ENCODE data around the gene MMP2.

MMP2 gene

GRCh38 chr16:55501549-55502322, 22.7 kb downstream of the MMP2 start:
- no peak overlapping the region for H2AFZ ChIP-seq (ENCODE audit: low read depth)
- H3K79me2 ChIP-seq (ENCODE audit: insufficient read depth, low read depth), result no peaks in the 10 kb centered on the region
- H4K20me1 ChIP-seq (ENCODE audit: insufficient read depth), result no peaks in the 10 kb centered on the region
- H3K36me3 ChIP-seq (ENCODE audit: insufficient read depth), result no peaks in the 10 kb centered on the region
- H3K27ac ChIP-seq, result no peak overlapping the region
- H3K4me2 ChIP-seq, result no peak overlapping the region
- H3K27me3 ChIP-seq (ENCODE audit: insufficient read depth, low read depth), result no peaks in the 10 kb centered on the region
- no peaks in the 10 kb centered on the region for H3K4me1 ChIP-seq (ENCODE audit: low read depth, poor library complexity, severe bottlenecking)
- no peak overlapping the region for H3K9ac ChIP-seq
- TF ChIP-seq CTCF (conservative IDR thresholded peaks at IDR 0.05; ENCODE audit: low read depth, low read length), result 0 out of 2 replicates have a peak, but pooled peaks have one; percentile 16
- no peak overlapping the region for H3K4me3 ChIP-seq (IDR thresholded peaks at IDR 0.05; ENCODE audit: insufficient read depth, low read depth, low read length)

- no peaks in the 10 kb centered on the region for H4K20me1 ChIP-seq (ENCODE audit: insufficient read depth)
- no peak overlapping the region for H3K9ac ChIP-seq
- no peaks in the 10 kb centered on the region for H3K27me3 ChIP-seq (ENCODE audit: insufficient read depth, low read depth)
- no peaks in the 10 kb centered on the region for H3K4me1 ChIP-seq (ENCODE audit: low read depth, poor library complexity, severe bottlenecking)
- no peak overlapping the region for H3K4me3 ChIP-seq (IDR thresholded peaks at IDR 0.05; ENCODE audit: insufficient read depth, low read depth, low read length)
- no peak overlapping the region for H2AFZ ChIP-seq (ENCODE audit: low read depth)
- no peak overlapping the region for H3K4me2 ChIP-seq
- H3K79me2 ChIP-seq (ENCODE audit: insufficient read depth, low read depth), result no peaks in the 10 kb centered on the region
- H3K36me3 ChIP-seq (ENCODE audit: insufficient read depth), result no peaks in the 10 kb centered on the region
- no peak overlapping the region for H3K27ac ChIP-seq
- no peak for TF ChIP-seq CTCF (conservative IDR thresholded peaks at IDR 0.05; ENCODE audit: low read depth, low read length)
These were observed 23.9 kb downstream of the MMP2 start for GRCh38 chr16:55502801-55503366.

- TF ChIP-seq CTCF (conservative IDR thresholded peaks at IDR 0.05; ENCODE audit: low read depth, low read length), result no peak
- H3K4me3 ChIP-seq (IDR thresholded peaks at IDR 0.05; ENCODE audit: insufficient read depth, low read depth, low read length), result no peak overlapping the region
- no peak overlapping the region for H3K9ac ChIP-seq
- H3K79me2 ChIP-seq (ENCODE audit: insufficient read depth, low read depth), result no peaks in the 10 kb centered on the region
- H3K4me1 ChIP-seq (ENCODE audit: low read depth, poor library complexity, severe bottlenecking), result peaks cover 4% of the 10 kb centered on the region
- no peaks in the 10 kb centered on the region for H3K36me3 ChIP-seq (ENCODE audit: insufficient read depth)
- no peak overlapping the region for H3K27ac ChIP-seq
- no peak overlapping the region for H2AFZ ChIP-seq (ENCODE audit: low read depth)
- H3K27me3 ChIP-seq (ENCODE audit: insufficient read depth, low read depth), result no peaks in the 10 kb centered on the region
- no peak overlapping the region for H3K4me2 ChIP-seq
- no peaks in the 10 kb centered on the region for H4K20me1 ChIP-seq (ENCODE audit: insufficient read depth)
These were observed 24.9 kb downstream of the MMP2 start for GRCh38 chr16:55503726-55504550.

- TF ChIP-seq CTCF (conservative IDR thresholded peaks at IDR 0.05; ENCODE audit: low read depth, low read length), result no peak
These were observed 26.5 kb downstream of the MMP2 start for GRCh38 chr16:55505333-55506015.

More at GRCh38 chr16:55505333-55506015, 26.5 kb downstream of the MMP2 start:
- H2AFZ ChIP-seq (ENCODE audit: low read depth), result no peak overlapping the region
- H3K27me3 ChIP-seq (ENCODE audit: insufficient read depth, low read depth), result no peaks in the 10 kb centered on the region
- no peak overlapping the region for H3K27ac ChIP-seq
- H3K4me3 ChIP-seq (IDR thresholded peaks at IDR 0.05; ENCODE audit: insufficient read depth, low read depth, low read length), result no peak overlapping the region
- H3K36me3 ChIP-seq (ENCODE audit: insufficient read depth), result no peaks in the 10 kb centered on the region
- H3K79me2 ChIP-seq (ENCODE audit: insufficient read depth, low read depth), result no peaks in the 10 kb centered on the region
- no peaks in the 10 kb centered on the region for H4K20me1 ChIP-seq (ENCODE audit: insufficient read depth)
- H3K4me1 ChIP-seq (ENCODE audit: low read depth, poor library complexity, severe bottlenecking), result peaks cover 9% of the 10 kb centered on the region
- no peak overlapping the region for H3K4me2 ChIP-seq
- no peak overlapping the region for H3K9ac ChIP-seq
